Ishikawa (cell line): ENCODE data around the gene ZCCHC3.

Experiments used
- CEBPB ChIP-seq: IDR thresholded peaks from 2 replicates; pipeline ENCODE4 v1.6.1; 2012
- EGR1 ChIP-seq: IDR thresholded peaks from 2 replicates; pipeline ENCODE4 v1.6.1; 2012
- RAD21 ChIP-seq: IDR thresholded peaks from 2 replicates; pipeline ENCODE4 v1.6.1; 2012; ENCODE audit warnings: low read depth
- TF ChIP-seq, protein P1 (sequence below): IDR thresholded peaks from 2 replicates; pipeline ENCODE4 v1.6.1; 2012; ENCODE audit warnings: low read depth, mild to moderate bottlenecking

DNA sequence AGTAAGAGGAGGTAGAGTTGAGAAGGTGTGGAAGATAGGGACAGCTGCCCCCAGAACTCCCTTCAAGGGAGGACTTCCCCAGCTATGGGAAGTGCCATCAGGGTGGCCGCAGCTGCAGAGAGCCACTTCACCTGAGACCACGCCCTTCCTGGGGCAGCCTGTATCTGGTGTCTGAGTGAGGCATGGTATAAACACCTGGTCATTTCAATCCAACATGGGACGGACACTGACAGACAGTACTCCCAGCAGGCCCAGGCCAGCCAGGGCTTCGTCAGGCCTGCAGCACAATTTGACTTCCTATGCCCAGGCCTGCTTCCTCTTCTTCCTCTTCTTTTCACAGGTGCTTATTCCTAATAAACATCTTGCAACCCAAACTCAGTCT is 32.5 kb downstream of the ZCCHC3 start:
- TF ChIP-seq EGR1, result no peak
- TF ChIP-seq RAD21, result no peak
- TF ChIP-seq CEBPB, result no peak
- TF ChIP-seq, protein P1, sequence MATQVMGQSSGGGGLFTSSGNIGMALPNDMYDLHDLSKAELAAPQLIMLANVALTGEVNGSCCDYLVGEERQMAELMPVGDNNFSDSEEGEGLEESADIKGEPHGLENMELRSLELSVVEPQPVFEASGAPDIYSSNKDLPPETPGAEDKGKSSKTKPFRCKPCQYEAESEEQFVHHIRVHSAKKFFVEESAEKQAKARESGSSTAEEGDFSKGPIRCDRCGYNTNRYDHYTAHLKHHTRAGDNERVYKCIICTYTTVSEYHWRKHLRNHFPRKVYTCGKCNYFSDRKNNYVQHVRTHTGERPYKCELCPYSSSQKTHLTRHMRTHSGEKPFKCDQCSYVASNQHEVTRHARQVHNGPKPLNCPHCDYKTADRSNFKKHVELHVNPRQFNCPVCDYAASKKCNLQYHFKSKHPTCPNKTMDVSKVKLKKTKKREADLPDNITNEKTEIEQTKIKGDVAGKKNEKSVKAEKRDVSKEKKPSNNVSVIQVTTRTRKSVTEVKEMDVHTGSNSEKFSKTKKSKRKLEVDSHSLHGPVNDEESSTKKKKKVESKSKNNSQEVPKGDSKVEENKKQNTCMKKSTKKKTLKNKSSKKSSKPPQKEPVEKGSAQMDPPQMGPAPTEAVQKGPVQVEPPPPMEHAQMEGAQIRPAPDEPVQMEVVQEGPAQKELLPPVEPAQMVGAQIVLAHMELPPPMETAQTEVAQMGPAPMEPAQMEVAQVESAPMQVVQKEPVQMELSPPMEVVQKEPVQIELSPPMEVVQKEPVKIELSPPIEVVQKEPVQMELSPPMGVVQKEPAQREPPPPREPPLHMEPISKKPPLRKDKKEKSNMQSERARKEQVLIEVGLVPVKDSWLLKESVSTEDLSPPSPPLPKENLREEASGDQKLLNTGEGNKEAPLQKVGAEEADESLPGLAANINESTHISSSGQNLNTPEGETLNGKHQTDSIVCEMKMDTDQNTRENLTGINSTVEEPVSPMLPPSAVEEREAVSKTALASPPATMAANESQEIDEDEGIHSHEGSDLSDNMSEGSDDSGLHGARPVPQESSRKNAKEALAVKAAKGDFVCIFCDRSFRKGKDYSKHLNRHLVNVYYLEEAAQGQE, result no peak
